Transverse colon (tissue), 4 donors: Measurements from ENCODE around the gene FAM180A. TPM values are rescaled to one million over a fixed set of nuclear protein-coding genes. Genes with fewer than 3 reads are reported as not detected.

ENCODE experiments used
- DNase-seq: peaks from one replicate; pipeline ENCODE4 v3.0.0-alpha.2; 2019
- H3K27ac ChIP-seq, 4 donors: fragments of 200-600 bp; sonication (generic); 2 replicates each; pipeline ENCODE4 v1.5.1; 2016 to 2018; ENCODE audit warnings: inconsistent platforms in 4 of 4
- H3K27me3 ChIP-seq: fragments of 200-600 bp; sonication (generic); 2 replicates; pipeline ENCODE4 v1.5.1; 2017; ENCODE audit warnings: inconsistent platforms
- H3K36me3 ChIP-seq, 4 donors: fragments of 200-600 bp; sonication (generic); 2 replicates each; pipeline ENCODE4 v1.5.1; 2017 to 2019; ENCODE audit warnings: inconsistent platforms in 4 of 4
- H3K4me1 ChIP-seq, 4 donors: fragments of 200-600 bp; sonication (generic); 2 replicates each; pipeline ENCODE4 v1.5.1; 2017 to 2020; ENCODE audit warnings: inconsistent platforms in 4 of 4
- H3K4me3 ChIP-seq, 4 donors: fragments of 200-600 bp; sonication (generic); 1 replicate in 1 of 4; 2 replicates in 3 of 4; pipeline versions ENCODE4 v1.5.1 to v1.6.1; 2017 to 2019; ENCODE audit warnings: inconsistent platforms in 4 of 4
- H3K9me3 ChIP-seq, 2 donors: fragments of 200-600 bp; sonication (generic); 2 replicates each; pipeline ENCODE4 v1.5.1; 2017 to 2019; ENCODE audit warnings: inconsistent platforms in 2 of 2
- EP300 ChIP-seq: sonication (generic); formaldehyde crosslinking; IDR thresholded peaks from one replicate; pipeline ENCODE4 v1.6.1; 2017; ENCODE audit warnings: antibody characterized with exemption, low read depth
- POLR2A ChIP-seq: fragments of 450-650 bp; IDR thresholded peaks from one replicate; pipeline ENCODE4 v1.6.1; 2016; ENCODE audit warnings: antibody characterized with exemption, mild to moderate bottlenecking, moderate library complexity
- POLR2AphosphoS5 ChIP-seq, 3 donors: sonication (generic); formaldehyde crosslinking; IDR thresholded peaks; one replicate each; pipeline ENCODE4 v1.6.1; 2016; ENCODE audit warnings: antibody characterized with exemption in 3 of 3
- WGBS, 2 donors: methylation state at CpG; one replicate each; pipeline ENCODE4 v1.1.5; 2018; ENCODE audit warnings: low coverage in 1 of 2; 5-methylcytosine and 5-hydroxymethylcytosine counted together
- in situ Hi-C, 4 donors: fragments of 200-750 bp; cut with MboI; loops; one replicate each; pipeline versions ENCODE4 v1.15.0 to v1.15.1; 2017; ENCODE audit warnings: low sequenced_read_pairs in 3 of 4, low pct_ligation_motif_present in 1 of 4, low pct_unique_long_range_greater_than_20kb in 1 of 4
- intact Hi-C: fragments of 100-400 bp; cut with DNase I; formaldehyde crosslinking; loops from one replicate; pipeline ENCODE4 v1.15.1; 2023; ENCODE audit warnings: low total_unique reads
- total RNA-seq, 4 donors: library from RNA; depleted of rRNA; stranded (reverse); fragments of >200 nt; gene quantifications; one replicate each; pipeline ENCODE4 v1.1.0, GENCODE V29; 2016
- TF ChIP-seq, protein P1 (sequence below), 5 experiments: fragments of 200-600 bp in 3 of 5; fragments of 450-650 bp in 2 of 5; sonication (generic) in 3 of 5; IDR thresholded peaks; 1 replicate in 2 of 5; 2 replicates in 3 of 5; pipeline ENCODE4 v1.5.1; 2016 to 2017; ENCODE audit warnings: antibody characterized with exemption in 5 of 5, inconsistent platforms in 3 of 5, mild to moderate bottlenecking in 2 of 5, moderate library complexity in 1 of 5

Gene FAM180A
- total RNA-seq = 1 to 10 TPM in 2 of 4 donors, not detected in 2; 1.2 to 3.8 TPM

DNA sequence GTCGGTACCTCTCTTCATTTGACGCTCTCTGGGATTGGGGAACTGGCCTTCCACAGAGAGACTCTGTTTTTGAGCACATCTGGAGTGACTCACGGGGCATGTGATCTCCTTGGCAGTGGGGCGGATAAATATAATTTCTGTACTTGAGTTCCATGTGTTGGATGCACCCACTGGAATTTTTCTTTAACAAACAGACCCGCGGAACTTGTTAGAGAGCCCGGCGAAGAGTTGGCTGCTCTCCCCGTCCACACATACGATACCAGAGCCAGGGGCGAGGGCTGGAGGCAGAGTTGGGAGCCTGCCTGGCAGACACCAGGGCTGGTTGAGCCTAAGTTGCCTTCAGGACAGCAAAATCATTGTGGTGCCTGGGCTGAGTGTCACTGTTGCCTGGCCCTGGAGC lies at the start of gene FAM180A:
Gene FAM180A (minus strand): TSS at position 44 of the 400 bp plus-strand sequence. CDS start 233 bp downstream, outside the sequence.
- in situ Hi-C loops (no loop called here), intact Hi-C loops (no loop called here)
- no peak within 1 kb of the TSS for H3K4me3 ChIP-seq
- H3K27ac ChIP-seq = peak within 1 kb of the TSS; percentile 43 to 78 (median 66)
- TF ChIP-seq POLR2AphosphoS5 (IDR thresholded peaks at IDR 0.05) = peak; percentile 39 to 49 (median 40)
- TF ChIP-seq, protein P1, sequence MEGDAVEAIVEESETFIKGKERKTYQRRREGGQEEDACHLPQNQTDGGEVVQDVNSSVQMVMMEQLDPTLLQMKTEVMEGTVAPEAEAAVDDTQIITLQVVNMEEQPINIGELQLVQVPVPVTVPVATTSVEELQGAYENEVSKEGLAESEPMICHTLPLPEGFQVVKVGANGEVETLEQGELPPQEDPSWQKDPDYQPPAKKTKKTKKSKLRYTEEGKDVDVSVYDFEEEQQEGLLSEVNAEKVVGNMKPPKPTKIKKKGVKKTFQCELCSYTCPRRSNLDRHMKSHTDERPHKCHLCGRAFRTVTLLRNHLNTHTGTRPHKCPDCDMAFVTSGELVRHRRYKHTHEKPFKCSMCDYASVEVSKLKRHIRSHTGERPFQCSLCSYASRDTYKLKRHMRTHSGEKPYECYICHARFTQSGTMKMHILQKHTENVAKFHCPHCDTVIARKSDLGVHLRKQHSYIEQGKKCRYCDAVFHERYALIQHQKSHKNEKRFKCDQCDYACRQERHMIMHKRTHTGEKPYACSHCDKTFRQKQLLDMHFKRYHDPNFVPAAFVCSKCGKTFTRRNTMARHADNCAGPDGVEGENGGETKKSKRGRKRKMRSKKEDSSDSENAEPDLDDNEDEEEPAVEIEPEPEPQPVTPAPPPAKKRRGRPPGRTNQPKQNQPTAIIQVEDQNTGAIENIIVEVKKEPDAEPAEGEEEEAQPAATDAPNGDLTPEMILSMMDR (IDR thresholded peaks at IDR 0.05) = no peak
- H3K4me1 ChIP-seq = no peaks in the 10 kb centered on the region
- DNase-seq = peak; percentile 31
- H3K36me3 ChIP-seq = no peaks in the 10 kb centered on the region
- H3K27me3 ChIP-seq = no peaks in the 10 kb centered on the region
- WGBS, 2 donors = 10 to 72% methylated on average over 2 to 11 of the region's 11 CpGs
- no peaks in the 10 kb centered on the region for H3K9me3 ChIP-seq

DNA sequence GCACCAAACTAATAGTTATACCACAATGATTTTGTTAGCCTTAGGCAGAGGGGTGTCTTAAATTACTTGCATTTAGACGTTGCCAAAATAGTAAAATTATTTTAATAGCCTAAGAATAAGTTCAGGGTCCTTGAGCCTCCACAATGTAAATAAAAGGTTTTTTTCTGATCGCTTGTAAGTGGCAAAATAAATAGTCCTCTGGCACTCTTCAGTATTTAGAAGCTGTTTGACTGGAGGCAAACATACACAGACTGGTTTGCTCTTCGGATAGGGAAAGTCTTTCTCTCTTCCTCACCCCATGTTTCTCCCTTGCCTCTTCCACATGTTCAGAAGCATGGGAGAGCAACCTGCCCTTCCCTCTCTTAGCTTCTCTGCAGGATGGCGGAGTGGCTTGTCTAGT lies 49.5 kb upstream of the FAM180A start:
- Histone ChIP-seq H3K27me3 (no peaks in the 10 kb centered on the region), H3K4me3 (no peak overlapping the region), H3K9me3 (no peaks in the 10 kb centered on the region), H3K27ac (no peak overlapping the region), H3K36me3 (no peaks in the 10 kb centered on the region), H3K4me1 (peaks cover 0 to 15% (median 0%) of the 10 kb centered on the region in 4 donors)
- DNase-seq = no peak
- TF ChIP-seq EP300 = no peak
- no peak for TF ChIP-seq POLR2A
- TF ChIP-seq POLR2AphosphoS5 (IDR thresholded peaks at IDR 0.05) = no peak
- TF ChIP-seq, protein P1 (IDR thresholded peaks at IDR 0.05) = no peak
- intact Hi-C loops (no loop called here), in situ Hi-C loops (no loop called here)
- WGBS, 2 donors = 25 to 59% methylated on average over 3 to 4 of the region's 4 CpGs

DNA sequence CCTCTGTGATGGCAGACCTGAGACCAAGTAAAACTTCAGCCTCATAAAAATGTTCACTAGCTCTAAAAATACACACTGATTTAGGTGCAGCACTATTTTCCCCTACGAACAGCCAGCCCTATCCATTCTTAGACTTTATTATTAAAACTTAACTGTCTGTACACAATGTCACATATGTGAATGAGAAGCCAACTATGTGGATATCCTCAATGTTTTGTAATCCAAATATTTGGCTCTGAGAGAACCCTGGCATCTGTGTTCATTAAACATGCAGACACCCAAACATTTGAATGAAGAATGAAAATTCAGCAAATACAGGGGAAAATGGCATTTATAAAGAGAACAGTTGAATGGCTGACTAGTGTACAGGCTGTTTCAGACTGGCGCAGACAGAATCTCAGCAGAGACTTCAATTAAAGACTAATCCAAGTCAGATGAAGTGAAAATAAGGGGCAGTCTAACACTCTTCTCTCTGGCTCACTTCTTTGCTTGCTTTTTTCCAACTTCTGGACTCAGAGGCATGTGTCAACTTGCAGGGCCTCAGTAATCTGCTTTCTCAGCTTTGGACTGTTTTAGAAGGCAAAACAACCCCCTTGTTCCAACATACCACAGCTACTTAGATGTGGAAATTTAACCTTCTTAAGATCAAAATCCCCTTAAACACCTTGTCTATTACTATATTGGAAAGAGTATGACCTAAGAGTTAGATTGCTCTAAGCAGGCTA lies 47.4 kb upstream of the FAM180A start:
- TF ChIP-seq EP300 (no peak), POLR2AphosphoS5 (IDR thresholded peaks at IDR 0.05) (peak in 1 of 3 donors; percentile 23)
- no peak overlapping the region for H3K4me3 ChIP-seq
- no peaks in the 10 kb centered on the region for H3K36me3 ChIP-seq
- H3K9me3 ChIP-seq = no peaks in the 10 kb centered on the region
- peak overlapping the region; percentile 6 to 63 (median 24) for H3K27ac ChIP-seq
- peaks cover 0 to 11% (median 0%) of the 10 kb centered on the region in 4 donors for H3K4me1 ChIP-seq
- in situ Hi-C loops = no loop called here
- intact Hi-C loops = no loop called here
- H3K27me3 ChIP-seq = no peaks in the 10 kb centered on the region
- WGBS, 2 donors = 72% methylated on average over 2 of the region's 2 CpGs
- DNase-seq = no peak

DNA sequence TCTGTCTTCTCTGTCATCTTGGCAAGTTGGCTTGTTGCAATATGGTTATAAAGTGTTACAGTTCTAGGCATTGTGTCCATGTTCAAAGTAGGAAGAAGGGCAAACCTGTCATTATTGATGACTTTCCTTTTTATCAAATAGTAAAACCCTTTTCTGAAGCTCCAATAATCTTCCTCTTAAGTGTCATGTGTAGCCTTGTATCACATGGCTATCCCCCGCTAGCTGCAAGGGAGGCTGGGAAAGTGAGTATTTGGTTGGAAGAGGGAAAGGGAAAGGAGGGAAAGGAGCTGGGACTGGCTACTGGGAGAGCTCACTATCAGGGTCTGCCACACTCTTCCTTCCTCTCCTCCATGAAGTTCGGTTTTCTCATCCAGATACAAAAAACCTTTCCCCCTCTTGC lies 45.2 kb upstream of the FAM180A start:
- in situ Hi-C loops (no loop called here), intact Hi-C loops (no loop called here)
- Histone ChIP-seq H3K36me3 (no peaks in the 10 kb centered on the region), H3K27me3 (no peaks in the 10 kb centered on the region), H3K4me1 (peaks cover 0 to 7% (median 0%) of the 10 kb centered on the region in 4 donors), H3K9me3 (no peaks in the 10 kb centered on the region), H3K4me3 (no peak overlapping the region), H3K27ac (no peak overlapping the region)
- 74 to 89% methylated on average over 2 of the region's 2 CpGs for WGBS, 2 donors
- no peak for DNase-seq
- TF ChIP-seq EP300 = no peak
- no peak for TF ChIP-seq POLR2A
- no peak for TF ChIP-seq POLR2AphosphoS5 (IDR thresholded peaks at IDR 0.05)
- TF ChIP-seq, protein P1 (IDR thresholded peaks at IDR 0.05) = no peak
